ACC112 (cell line): ENCODE measurements around the gene BRINP1.

ENCODE experiments used
- H2AFZ ChIP-seq: fragments of 200-600 bp; sonication (generic); one replicate; pipeline ENCODE4 v1.6.0; 2017; ENCODE audit warnings: antibody characterized with exemption, low read length; ENCODE audit not compliant: unreplicated experiment
- H3K27ac ChIP-seq: fragments of 200-600 bp; sonication (generic); 2 replicates; pipeline ENCODE4 v1.5.1; 2014; ENCODE audit warnings: low read depth, mild to moderate bottlenecking, antibody characterized with exemption, low read length, moderate library complexity
- H3K27me3 ChIP-seq: fragments of 200-600 bp; sonication (generic); 2 replicates; pipeline ENCODE4 v1.6.1; 2014; ENCODE audit warnings: mild to moderate bottlenecking, antibody characterized with exemption, low read length, moderate library complexity, mixed read lengths; ENCODE audit not compliant: insufficient read depth
- H3K36me3 ChIP-seq: fragments of 200-600 bp; sonication (generic); 2 replicates; pipeline ENCODE4 v1.6.1; 2016; ENCODE audit warnings: mild to moderate bottlenecking, antibody characterized with exemption, low read length, moderate library complexity, mixed read lengths; ENCODE audit not compliant: insufficient read depth
- H3K4me1 ChIP-seq: fragments of 200-600 bp; sonication (generic); one replicate; pipeline ENCODE4 v1.6.1; 2016; ENCODE audit warnings: low read length, mixed read lengths; ENCODE audit not compliant: insufficient read depth, unreplicated experiment, control insufficient read depth
- H3K4me3 ChIP-seq: fragments of 200-600 bp; sonication (generic); 2 replicates; pipeline ENCODE4 v1.5.1; 2014; ENCODE audit warnings: mild to moderate bottlenecking, low read depth, low read length
- H3K79me2 ChIP-seq: fragments of 200-600 bp; sonication (generic); one replicate; pipeline ENCODE4 v1.6.0; 2016; ENCODE audit warnings: low read length; ENCODE audit not compliant: control insufficient read depth, unreplicated experiment, insufficient read depth

The BRINP1 gene

DNA sequence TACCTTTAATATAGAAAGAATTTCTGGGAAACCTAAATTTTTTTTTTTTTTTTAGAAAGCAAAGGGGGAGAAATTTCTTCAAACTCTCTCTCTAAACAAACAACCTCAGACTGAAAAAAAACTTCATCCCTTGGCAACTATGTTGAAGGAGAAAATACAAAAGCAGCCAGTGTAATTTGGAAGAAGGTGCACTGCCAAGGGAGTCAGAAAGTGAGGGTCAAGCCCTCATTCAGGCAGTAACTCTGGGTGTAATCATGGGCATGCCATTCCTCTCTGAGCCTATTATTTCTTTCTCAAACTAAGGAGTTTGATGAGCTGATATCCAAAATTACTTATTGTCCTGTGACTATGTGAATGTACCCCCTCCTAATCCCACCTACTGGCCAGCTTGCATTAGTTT lies 203.1 kb downstream of the BRINP1 start:
- Histone ChIP-seq H3K4me1 (no peaks in the 10 kb centered on the region), H3K27ac (no peak overlapping the region), H2AFZ (no peak overlapping the region), H3K36me3 (no peaks in the 10 kb centered on the region), H3K79me2 (no peaks in the 10 kb centered on the region), H3K4me3 (no peak overlapping the region), H3K27me3 (no peaks in the 10 kb centered on the region)

DNA sequence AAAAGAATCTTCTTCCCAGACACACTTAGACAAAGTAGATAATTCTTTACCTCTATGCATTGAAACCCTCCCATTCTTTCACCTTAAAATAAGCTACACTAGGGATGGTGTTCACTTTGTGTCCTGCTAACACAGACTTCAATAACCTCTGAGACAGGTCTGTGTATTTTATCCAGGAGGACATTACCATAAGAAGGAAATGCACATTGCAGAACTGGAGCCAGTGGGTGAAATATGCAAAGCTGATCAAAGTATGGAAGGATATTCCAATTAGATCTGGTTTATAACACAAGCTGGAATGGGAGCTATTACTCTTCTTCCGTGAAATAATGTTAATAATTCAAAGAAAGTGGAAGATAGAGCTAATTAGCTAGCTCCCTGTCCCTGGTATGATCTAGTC lies 204.1 kb downstream of the BRINP1 start:
- Histone ChIP-seq H3K36me3 (no peaks in the 10 kb centered on the region), H3K27ac (no peak overlapping the region), H3K27me3 (no peaks in the 10 kb centered on the region), H3K79me2 (no peaks in the 10 kb centered on the region), H2AFZ (no peak overlapping the region), H3K4me1 (no peaks in the 10 kb centered on the region), H3K4me3 (no peak overlapping the region)

- H3K36me3 ChIP-seq: no peaks in the 10 kb centered on the region
- H2AFZ ChIP-seq: no peak overlapping the region
- H3K27ac ChIP-seq: no peak overlapping the region
- no peak overlapping the region for H3K4me3 ChIP-seq
- H3K27me3 ChIP-seq: no peaks in the 10 kb centered on the region
- H3K79me2 ChIP-seq: no peaks in the 10 kb centered on the region
- no peaks in the 10 kb centered on the region for H3K4me1 ChIP-seq
Observed at GRCh38 chr9:119164716-119165115, 204.5 kb downstream of the BRINP1 start.

DNA sequence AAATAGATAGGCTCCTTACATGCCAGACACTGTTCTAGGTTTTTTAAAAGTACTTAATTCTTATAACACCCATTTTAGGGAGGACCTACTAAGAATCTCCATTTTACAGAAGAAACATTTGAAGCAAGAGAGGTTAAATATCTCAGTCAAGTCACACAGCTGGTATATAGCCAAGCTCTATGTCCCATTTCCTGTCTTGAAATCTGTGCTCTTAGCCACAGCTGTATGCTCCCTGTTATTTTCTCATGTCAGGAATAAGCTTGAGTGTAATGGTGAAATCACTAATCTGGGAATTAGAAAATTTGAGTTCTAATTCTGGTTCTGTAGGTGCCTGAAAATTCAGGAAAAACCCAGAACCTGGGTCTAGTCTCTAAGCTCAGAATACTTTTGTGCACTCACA lies 208.7 kb downstream of the BRINP1 start:
- no peak overlapping the region for H3K27ac ChIP-seq
- H3K27me3 ChIP-seq: no peaks in the 10 kb centered on the region
- H3K36me3 ChIP-seq: no peaks in the 10 kb centered on the region
- H3K4me1 ChIP-seq: no peaks in the 10 kb centered on the region
- H3K4me3 ChIP-seq: no peak overlapping the region
- no peaks in the 10 kb centered on the region for H3K79me2 ChIP-seq
- no peak overlapping the region for H2AFZ ChIP-seq

DNA sequence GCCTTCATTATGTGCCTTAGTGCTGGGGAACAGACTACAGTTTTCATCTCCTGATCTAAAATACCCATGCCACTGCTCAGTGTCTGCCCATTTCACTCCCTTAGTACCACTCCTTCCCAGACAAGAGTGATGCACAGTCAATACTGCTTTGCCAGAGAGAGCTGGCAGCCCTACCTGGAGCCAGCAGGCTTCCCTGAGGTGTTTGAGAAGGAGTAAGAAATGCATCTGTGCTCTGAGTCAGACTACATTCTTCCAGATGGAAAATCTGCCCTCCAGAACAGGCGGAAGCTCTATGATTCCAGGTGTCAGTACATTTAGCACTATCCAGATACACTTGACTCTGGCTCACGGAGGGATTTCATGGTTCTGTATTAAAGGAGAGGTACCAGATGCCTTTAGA lies 209.8 kb downstream of the BRINP1 start:
- no peaks in the 10 kb centered on the region for H3K36me3 ChIP-seq
- no peaks in the 10 kb centered on the region for H3K79me2 ChIP-seq
- H3K4me3 ChIP-seq: no peak overlapping the region
- no peak overlapping the region for H2AFZ ChIP-seq
- H3K27me3 ChIP-seq: no peaks in the 10 kb centered on the region
- H3K4me1 ChIP-seq: no peaks in the 10 kb centered on the region
- H3K27ac ChIP-seq: no peak overlapping the region

DNA sequence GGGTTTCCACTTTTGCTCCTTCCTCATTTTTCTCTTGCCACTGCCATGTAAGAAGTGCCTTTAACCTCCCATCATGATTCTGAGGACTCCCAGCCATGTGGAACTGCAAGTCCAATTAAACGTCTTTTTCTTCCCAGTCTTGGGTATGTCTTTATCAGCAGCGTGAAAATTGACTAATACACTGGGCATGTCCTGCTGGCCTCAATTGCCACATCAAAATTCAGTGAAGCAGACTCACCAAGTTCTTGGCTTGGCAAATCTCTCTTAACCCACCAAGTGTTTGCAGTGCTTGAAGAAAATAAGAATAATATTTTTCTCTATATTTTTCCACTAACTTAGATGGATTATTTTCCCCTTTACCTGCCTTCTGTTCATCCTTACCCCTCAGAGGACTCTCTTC lies 212.0 kb downstream of the BRINP1 start:
- Histone ChIP-seq H3K4me3 (no peak overlapping the region), H3K79me2 (no peaks in the 10 kb centered on the region), H3K27me3 (no peaks in the 10 kb centered on the region), H3K4me1 (no peaks in the 10 kb centered on the region), H3K36me3 (no peaks in the 10 kb centered on the region), H3K27ac (no peak overlapping the region), H2AFZ (no peak overlapping the region)

GRCh38 chr9:119156354-119156753 lies 212.9 kb downstream of the BRINP1 start:
- Histone ChIP-seq H3K79me2 (no peaks in the 10 kb centered on the region), H3K4me1 (no peaks in the 10 kb centered on the region), H3K27ac (no peak overlapping the region), H2AFZ (no peak overlapping the region), H3K4me3 (no peak overlapping the region), H3K36me3 (no peaks in the 10 kb centered on the region), H3K27me3 (no peaks in the 10 kb centered on the region)

DNA sequence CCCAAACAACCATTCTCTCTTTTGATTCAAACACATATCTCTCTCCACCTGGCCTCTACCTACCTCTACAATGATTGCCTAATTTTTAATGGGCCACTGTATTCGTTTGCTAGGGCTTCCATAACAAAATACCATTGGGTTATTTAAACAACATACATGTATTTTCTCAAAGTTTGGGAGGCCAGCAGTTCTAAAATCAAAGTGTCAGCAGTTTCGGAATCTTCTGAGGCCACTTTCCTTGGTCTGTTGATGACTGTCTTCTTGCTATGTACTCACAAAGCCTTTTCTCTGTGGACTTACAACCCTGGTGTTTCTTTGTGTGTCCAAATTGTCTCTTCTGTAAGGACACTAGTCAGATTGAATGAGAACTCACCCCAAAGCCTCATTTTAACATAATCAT lies 214.7 kb downstream of the BRINP1 start:
- no peaks in the 10 kb centered on the region for H3K4me1 ChIP-seq
- no peak overlapping the region for H3K4me3 ChIP-seq
- H2AFZ ChIP-seq: no peak overlapping the region
- no peaks in the 10 kb centered on the region for H3K27me3 ChIP-seq
- H3K36me3 ChIP-seq: no peaks in the 10 kb centered on the region
- no peaks in the 10 kb centered on the region for H3K79me2 ChIP-seq
- no peak overlapping the region for H3K27ac ChIP-seq

DNA sequence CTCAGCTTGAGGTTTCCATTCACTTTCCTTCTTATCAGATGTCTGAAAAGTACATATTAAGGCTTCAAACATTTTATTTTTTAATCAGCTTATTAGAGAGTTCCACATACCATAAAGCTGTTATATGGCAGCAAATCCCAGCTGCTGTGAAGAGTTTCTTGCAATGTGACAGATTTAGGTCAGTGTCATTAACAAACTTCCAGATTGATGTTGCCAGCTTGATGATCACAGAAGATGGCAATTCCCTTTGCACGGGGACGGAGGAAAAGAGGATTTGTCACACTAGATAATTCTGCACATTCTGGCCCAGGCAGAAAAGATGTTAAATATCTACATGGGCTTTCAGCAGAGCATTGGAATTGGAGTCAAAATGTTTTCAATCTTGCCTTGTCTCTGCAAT lies 215.8 kb downstream of the BRINP1 start:
- H2AFZ ChIP-seq: no peak overlapping the region
- no peaks in the 10 kb centered on the region for H3K4me1 ChIP-seq
- H3K79me2 ChIP-seq: no peaks in the 10 kb centered on the region
- no peaks in the 10 kb centered on the region for H3K27me3 ChIP-seq
- no peak overlapping the region for H3K27ac ChIP-seq
- H3K36me3 ChIP-seq: no peaks in the 10 kb centered on the region
- no peak overlapping the region for H3K4me3 ChIP-seq

GRCh38 chr9:119148855-119149254 lies 220.4 kb downstream of the BRINP1 start:
- no peaks in the 10 kb centered on the region for H3K79me2 ChIP-seq
- no peaks in the 10 kb centered on the region for H3K36me3 ChIP-seq
- H3K4me3 ChIP-seq: no peak overlapping the region
- no peaks in the 10 kb centered on the region for H3K27me3 ChIP-seq
- H2AFZ ChIP-seq: no peak overlapping the region
- no peaks in the 10 kb centered on the region for H3K4me1 ChIP-seq
- no peak overlapping the region for H3K27ac ChIP-seq

- H3K79me2 ChIP-seq: no peaks in the 10 kb centered on the region
- no peaks in the 10 kb centered on the region for H3K36me3 ChIP-seq
- H2AFZ ChIP-seq: no peak overlapping the region
- no peak overlapping the region for H3K4me3 ChIP-seq
- H3K27ac ChIP-seq: no peak overlapping the region
- H3K27me3 ChIP-seq: no peaks in the 10 kb centered on the region
- no peaks in the 10 kb centered on the region for H3K4me1 ChIP-seq
Observed at GRCh38 chr9:119137479-119137878, 231.8 kb downstream of the BRINP1 start.

- Histone ChIP-seq H3K27ac (no peak overlapping the region), H3K4me3 (no peak overlapping the region), H2AFZ (no peak overlapping the region), H3K79me2 (no peaks in the 10 kb centered on the region), H3K4me1 (no peaks in the 10 kb centered on the region), H3K36me3 (no peaks in the 10 kb centered on the region), H3K27me3 (no peaks in the 10 kb centered on the region)
Observed at GRCh38 chr9:119126040-119126439, 243.2 kb downstream of the BRINP1 start.
